ENCODE data around the gene FAM78B. TPM values are rescaled to one million over a fixed set of nuclear protein-coding genes. Genes with fewer than 3 reads are reported as not detected.

The FAM78B gene
- total and polyA plus RNA-seq, 2 of the 8 experiments (the other 6 are each of a cell fraction or from before 2014, with no cell fraction given): 2.3 to 3.6 TPM

GRCh38 chr1:166145499-166145898, 21.3 kb downstream of the FAM78B start:
- Histone ChIP-seq H2BK5ac (ENCODE audit: low read depth, low read length) (no peak overlapping the region), H3K4me3 (ENCODE audit: extremely low read depth in 1 of 4, insufficient read depth in 2 of 4, low read depth in 3 of 4, low read length in 4 of 4) (no peak overlapping the region), H3K14ac (ENCODE audit: insufficient read length) (no peak overlapping the region), H3K27ac (ENCODE audit: low read depth, low read length) (no peak overlapping the region), H3K23me2 (ENCODE audit: low read depth, low read length) (no peaks in the 10 kb centered on the region), H3K36me3 (ENCODE audit: control insufficient read depth in 2 of 4, insufficient read depth in 4 of 4, low read length in 3 of 4) (no peaks in the 10 kb centered on the region), H3K79me2 (ENCODE audit: control insufficient read depth in 1 of 2, insufficient read depth in 2 of 2, low read length in 2 of 2) (no peaks in the 10 kb centered on the region), H4K91ac (replicated peaks; ENCODE audit: insufficient read length, low read length) (no peak overlapping the region), H3K4me1 (replicated peaks in 1 of 4; ENCODE audit: control insufficient read depth in 3 of 4, insufficient read depth in 4 of 4, low read length in 3 of 4) (no peaks in the 10 kb centered on the region), H2BK15ac (ENCODE audit: low read length) (no peak overlapping the region), H3K4me2 (ENCODE audit: insufficient read depth in 1 of 2, low read depth in 2 of 2, low read length in 2 of 2) (no peak overlapping the region), H3K9me3 (ENCODE audit: insufficient read depth in 2 of 2, low read depth in 1 of 2, low read length in 1 of 2) (no peaks in the 10 kb centered on the region), H4K20me1 (replicated peaks in 1 of 2; ENCODE audit: control insufficient read depth in 1 of 2, insufficient read depth in 2 of 2, low read length in 2 of 2) (peaks cover 0 to 1% of the 10 kb centered on the region in 2 experiments), H2AK5ac (ENCODE audit: low read depth, low read length) (no peak overlapping the region), H3K79me1 (ENCODE audit: low read depth, low read length) (no peaks in the 10 kb centered on the region), H3K56ac (replicated peaks; ENCODE audit: insufficient read length, low read depth, low read length) (no peak overlapping the region), H2BK20ac (ENCODE audit: low read length) (no peak overlapping the region), H3K27me3 (replicated peaks in 1 of 4; ENCODE audit: control insufficient read depth in 3 of 4, extremely low read depth in 1 of 4, insufficient read depth in 3 of 4, low read length in 3 of 4) (no peaks in the 10 kb centered on the region), H2BK12ac (ENCODE audit: low read depth, low read length) (no peak overlapping the region), H3K4ac (replicated peaks; ENCODE audit: insufficient read length, low read depth, low read length) (no peak overlapping the region), H3K9ac (replicated peaks in 1 of 4; ENCODE audit: extremely low read depth in 1 of 4, low read depth in 3 of 4, low read length in 3 of 4) (no peak overlapping the region), H4K5ac (ENCODE audit: insufficient read length, low read depth, low read length) (no peak overlapping the region), H2BK120ac (replicated peaks; ENCODE audit: low read depth, low read length) (no peak overlapping the region), H2AFZ (ENCODE audit: low read length) (no peak overlapping the region), H3K18ac (ENCODE audit: extremely low read depth, low read length) (no peak overlapping the region), H3K23ac (ENCODE audit: insufficient read length) (no peak overlapping the region), H4K8ac (ENCODE audit: extremely low read depth, insufficient read depth, low read length) (no peak overlapping the region)
- FAIRE-seq (no peak), DNase-seq (ENCODE audit: low read depth in 1 of 2, low spot score in 2 of 2) (no peak)
- 92% methylated on average over 1 of the region's 1 CpG; no CpG with 5 or more reads in 1 of the 2 experiments for WGBS, 2 experiments (ENCODE audit: extremely low coverage in 1 of 2, insufficient coverage in 1 of 2, insufficient read length in 1 of 2, insufficient replicate concordance in 2 of 2, low coverage in 1 of 2, low lambda C conversion rate in 2 of 2, missing lambda C conversion rate in 1 of 2)
- POLR2A ChIA-PET (ENCODE audit: partially characterized antibody): no interaction called here
- CTCF ChIA-PET (ENCODE audit: partially characterized antibody): interaction anchor here (0.9 to 1.5 kb wide), 3 partner anchors 202 to 246 kb away, joined by 3 read pairs; no protein-coding TSS in a partner anchor
- TF ChIP-seq POLR2A (IDR thresholded peaks at IDR 0.05; ENCODE audit: control extremely low read depth in 1 of 2, low read depth in 2 of 2, low read length in 2 of 2) (no peak), ZNF274 (IDR thresholded peaks at IDR 0.05; ENCODE audit: borderline replicate concordance, extremely low read depth, low read length) (no peak)
